Measurements from ENCODE around the gene DEUP1. TPM values are rescaled to one million over a fixed set of nuclear protein-coding genes. Genes with fewer than 3 reads are reported as not detected.

Gene DEUP1
- total RNA-seq, 1 donor from 2014 or later: not detected

- no peaks in the 10 kb centered on the region for H3K27me3 ChIP-seq (ENCODE audit: control insufficient read depth in 3 of 3, insufficient read depth in 3 of 3, low read length in 3 of 3)
- H3K9me3 ChIP-seq (ENCODE audit: control insufficient read depth in 3 of 3, low read length in 3 of 3): no peaks in the 10 kb centered on the region
- H3K4me1 ChIP-seq (ENCODE audit: control insufficient read depth in 3 of 3, insufficient read depth in 3 of 3, low read length in 3 of 3): peaks cover 3 to 5% (median 4%) of the 10 kb centered on the region in 3 donors
- H3K36me3 ChIP-seq (ENCODE audit: control insufficient read depth in 3 of 3, insufficient read depth in 3 of 3, low read length in 3 of 3): peaks cover 0 to 8% (median 0%) of the 10 kb centered on the region in 3 donors
- H3K4me3 ChIP-seq (ENCODE audit: low read length in 3 of 3): no peak overlapping the region
- no peak overlapping the region for H3K27ac ChIP-seq (ENCODE audit: low read depth, low read length)
- no peak overlapping the region for H3K9ac ChIP-seq (ENCODE audit: low read depth in 1 of 3, low read length in 3 of 3)
These were observed 151.2 kb downstream of the DEUP1 start for GRCh38 chr11:93481696-93482095.

DNA sequence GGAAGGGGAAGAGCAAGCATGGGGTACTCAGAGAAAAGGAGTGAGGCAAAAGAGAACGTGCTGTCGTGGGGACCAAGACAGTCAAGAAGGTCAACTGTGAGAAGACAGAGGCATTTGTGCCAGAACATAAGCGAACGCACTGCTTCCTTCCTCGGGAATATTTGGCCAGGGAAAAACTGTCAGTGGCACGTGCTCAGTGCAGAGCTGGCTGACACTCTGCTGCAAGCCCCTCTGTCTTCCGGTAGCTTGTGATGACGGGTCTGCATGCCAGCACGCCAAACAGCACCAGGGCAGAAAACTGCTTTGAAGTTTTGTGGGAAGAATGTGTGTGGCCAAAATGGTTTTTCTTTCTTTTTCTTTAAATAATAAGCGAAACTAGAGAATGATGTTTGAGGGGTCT, 152.0 kb downstream of the DEUP1 start:
- peaks cover 3 to 5% (median 4%) of the 10 kb centered on the region in 3 donors for H3K4me1 ChIP-seq (ENCODE audit: control insufficient read depth in 3 of 3, insufficient read depth in 3 of 3, low read length in 3 of 3)
- H3K9me3 ChIP-seq (ENCODE audit: control insufficient read depth in 3 of 3, low read length in 3 of 3): no peaks in the 10 kb centered on the region
- no peak overlapping the region for H3K9ac ChIP-seq (ENCODE audit: low read depth in 1 of 3, low read length in 3 of 3)
- H3K27me3 ChIP-seq (ENCODE audit: control insufficient read depth in 3 of 3, insufficient read depth in 3 of 3, low read length in 3 of 3): no peaks in the 10 kb centered on the region
- no peak overlapping the region for H3K4me3 ChIP-seq (ENCODE audit: low read length in 3 of 3)
- no peak overlapping the region for H3K27ac ChIP-seq (ENCODE audit: low read depth, low read length)
- peaks cover 0 to 8% (median 0%) of the 10 kb centered on the region in 3 donors for H3K36me3 ChIP-seq (ENCODE audit: control insufficient read depth in 3 of 3, insufficient read depth in 3 of 3, low read length in 3 of 3)

DNA sequence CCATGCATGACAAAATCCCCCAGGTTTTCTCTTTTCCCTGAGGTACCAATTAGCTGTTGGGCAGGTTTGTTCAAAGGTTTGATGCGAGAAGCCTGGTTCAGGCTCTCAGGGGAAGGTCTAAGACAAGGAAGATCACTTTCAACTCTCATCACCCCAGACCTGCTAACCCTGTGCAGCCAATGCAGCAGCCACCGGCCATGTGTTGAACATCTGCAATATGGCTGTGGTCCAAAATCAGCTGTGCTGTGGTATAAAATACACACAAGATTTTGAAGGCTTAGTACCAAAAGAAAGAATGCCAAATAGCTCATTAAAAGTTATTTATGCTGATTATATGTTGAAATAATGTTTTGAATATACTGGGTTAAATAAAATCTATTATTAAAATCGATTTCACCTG, 154.2 kb downstream of the DEUP1 start:
- Histone ChIP-seq H3K36me3 (ENCODE audit: control insufficient read depth in 3 of 3, insufficient read depth in 3 of 3, low read length in 3 of 3) (peaks cover 0 to 2% (median 2%) of the 10 kb centered on the region in 3 donors), H3K4me1 (ENCODE audit: control insufficient read depth in 3 of 3, insufficient read depth in 3 of 3, low read length in 3 of 3) (peaks cover 3 to 5% (median 4%) of the 10 kb centered on the region in 3 donors), H3K9ac (ENCODE audit: low read depth in 1 of 3, low read length in 3 of 3) (no peak overlapping the region), H3K9me3 (ENCODE audit: control insufficient read depth in 3 of 3, low read length in 3 of 3) (no peaks in the 10 kb centered on the region), H3K27ac (ENCODE audit: low read depth, low read length) (no peak overlapping the region), H3K4me3 (ENCODE audit: low read length in 3 of 3) (no peak overlapping the region), H3K27me3 (ENCODE audit: control insufficient read depth in 3 of 3, insufficient read depth in 3 of 3, low read length in 3 of 3) (no peaks in the 10 kb centered on the region)

- H3K9me3 ChIP-seq (ENCODE audit: control insufficient read depth in 3 of 3, low read length in 3 of 3): no peaks in the 10 kb centered on the region
- no peaks in the 10 kb centered on the region for H3K27me3 ChIP-seq (ENCODE audit: control insufficient read depth in 3 of 3, insufficient read depth in 3 of 3, low read length in 3 of 3)
- H3K4me3 ChIP-seq (ENCODE audit: low read length in 3 of 3): no peak overlapping the region
- H3K4me1 ChIP-seq (ENCODE audit: control insufficient read depth in 3 of 3, insufficient read depth in 3 of 3, low read length in 3 of 3): peaks cover 3 to 5% (median 4%) of the 10 kb centered on the region in 3 donors
- no peak overlapping the region for H3K27ac ChIP-seq (ENCODE audit: low read depth, low read length)
- no peak overlapping the region for H3K9ac ChIP-seq (ENCODE audit: low read depth in 1 of 3, low read length in 3 of 3)
- H3K36me3 ChIP-seq (ENCODE audit: control insufficient read depth in 3 of 3, insufficient read depth in 3 of 3, low read length in 3 of 3): peaks cover 0 to 2% (median 0%) of the 10 kb centered on the region in 3 donors
These were observed 155.4 kb downstream of the DEUP1 start for GRCh38 chr11:93485983-93486382.

DNA sequence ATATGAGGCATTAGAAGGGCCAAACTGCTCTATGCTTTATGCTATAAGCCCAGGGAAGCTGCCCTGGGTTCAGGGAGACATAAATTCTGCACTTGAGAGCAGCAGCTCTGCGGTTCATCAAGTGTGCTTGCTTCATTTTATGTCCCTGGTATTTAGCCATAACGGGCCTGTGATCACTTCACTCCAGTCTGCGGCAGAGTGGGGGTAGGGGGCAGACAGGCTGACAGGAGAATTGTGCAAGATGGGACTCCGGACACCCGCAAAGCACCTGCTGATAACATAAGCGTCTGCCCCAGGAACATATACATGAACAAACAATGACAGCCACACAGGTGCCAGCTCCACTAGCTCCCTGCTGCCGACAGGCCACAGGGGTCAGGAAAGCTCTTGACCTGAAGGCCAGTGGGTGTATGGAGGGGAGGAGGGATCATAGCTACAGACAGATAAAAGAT, 156.5 kb downstream of the DEUP1 start:
- Histone ChIP-seq H3K4me3 (ENCODE audit: low read length in 3 of 3) (no peak overlapping the region), H3K4me1 (ENCODE audit: control insufficient read depth in 3 of 3, insufficient read depth in 3 of 3, low read length in 3 of 3) (peaks cover 3 to 5% (median 4%) of the 10 kb centered on the region in 3 donors), H3K27me3 (ENCODE audit: control insufficient read depth in 3 of 3, insufficient read depth in 3 of 3, low read length in 3 of 3) (no peaks in the 10 kb centered on the region), H3K27ac (ENCODE audit: low read depth, low read length) (no peak overlapping the region), H3K9ac (ENCODE audit: low read depth in 1 of 3, low read length in 3 of 3) (no peak overlapping the region), H3K9me3 (ENCODE audit: control insufficient read depth in 3 of 3, low read length in 3 of 3) (no peaks in the 10 kb centered on the region), H3K36me3 (ENCODE audit: control insufficient read depth in 3 of 3, insufficient read depth in 3 of 3, low read length in 3 of 3) (peaks cover 0 to 2% (median 0%) of the 10 kb centered on the region in 3 donors)

Other genes with a start within 250 kb of the DEUP1 start
- 6.8 TPM for gene SLC36A4, start 132.8 kb upstream of the DEUP1 start, total RNA-seq
- gene SMCO4, start 212.6 kb downstream of the DEUP1 start, total RNA-seq: 2.6 TPM

Data from skeletal muscle tissue (tissue), 4 donors.